ENCODE measurements around the gene KCNIP4. TPM values are rescaled to one million over a fixed set of nuclear protein-coding genes. Genes with fewer than 3 reads are reported as not detected.

KCNIP4 gene
- total RNA-seq, 4 donors from 2014 or later, result 2.5 TPM; not detected in 2

GRCh38 chr4:21949073-21949457, 493 bp upstream of the KCNIP4 start:
- DNase-seq, result peak; percentile 13
- in situ Hi-C loops (cut with MboI; ENCODE audit: low pct_ligation_motif_present in 1 of 4, low pct_unique_long_range_greater_than_20kb in 1 of 4, low sequenced_read_pairs in 3 of 4) (no loop called here), intact Hi-C loops (cut with DNase I; ENCODE audit: low total_unique reads) (no loop called here)
- 6% methylated on average over 12 of the region's 26 CpGs; no CpG with 5 or more reads in 1 of the 2 donors for WGBS, 2 donors (ENCODE audit: low coverage in 1 of 2)
- Histone ChIP-seq H3K4me1 (peaks cover 0 to 10% (median 0%) of the 10 kb centered on the region in 4 donors), H3K27me3 (peaks cover 31% of the 10 kb centered on the region), H3K36me3 (no peaks in the 10 kb centered on the region), H3K9me3 (no peaks in the 10 kb centered on the region), H3K27ac (no peak overlapping the region), H3K4me3 (peak overlapping the region; percentile 20 to 49 (median 28))
- TF ChIP-seq EP300 (IDR thresholded peaks at IDR 0.05; ENCODE audit: low read depth) (no peak), POLR2AphosphoS5 (IDR thresholded peaks at IDR 0.05) (no peak), CTCF (IDR thresholded peaks at IDR 0.05) (no peak), POLR2A (IDR thresholded peaks at IDR 0.05) (no peak)

GRCh38 chr4:21947791-21948346, 703 bp downstream of the KCNIP4 start:
- in situ Hi-C loops (cut with MboI; ENCODE audit: low pct_ligation_motif_present in 1 of 4, low pct_unique_long_range_greater_than_20kb in 1 of 4, low sequenced_read_pairs in 3 of 4) (no loop called here), intact Hi-C loops (cut with DNase I; ENCODE audit: low total_unique reads) (no loop called here)
- Histone ChIP-seq H3K36me3 (no peaks in the 10 kb centered on the region), H3K27ac (no peak overlapping the region), H3K9me3 (no peaks in the 10 kb centered on the region), H3K4me1 (peaks cover 0 to 10% (median 0%) of the 10 kb centered on the region in 4 donors), H3K27me3 (peaks cover 31% of the 10 kb centered on the region), H3K4me3 (peak overlapping the region in 2 of 4 donors; percentile 24 to 49)
- WGBS, 2 donors (ENCODE audit: low coverage in 1 of 2), result 27 to 33% methylated on average over 12 to 18 of the region's 18 CpGs
- TF ChIP-seq CTCF (IDR thresholded peaks at IDR 0.05), result no peak
- TF ChIP-seq POLR2A (IDR thresholded peaks at IDR 0.05), result no peak
- no peak for TF ChIP-seq EP300 (IDR thresholded peaks at IDR 0.05; ENCODE audit: low read depth)
- TF ChIP-seq POLR2AphosphoS5 (IDR thresholded peaks at IDR 0.05), result no peak
- no peak for DNase-seq

GRCh38 chr4:21946858-21947257, 1.7 kb downstream of the KCNIP4 start:
- Histone ChIP-seq H3K4me1 (peaks cover 0 to 10% (median 0%) of the 10 kb centered on the region in 4 donors), H3K36me3 (no peaks in the 10 kb centered on the region), H3K9me3 (no peaks in the 10 kb centered on the region), H3K4me3 (no peak overlapping the region), H3K27me3 (peaks cover 31% of the 10 kb centered on the region), H3K27ac (no peak overlapping the region)
- intact Hi-C loops (cut with DNase I; ENCODE audit: low total_unique reads) (no loop called here), in situ Hi-C loops (cut with MboI; ENCODE audit: low pct_ligation_motif_present in 1 of 4, low pct_unique_long_range_greater_than_20kb in 1 of 4, low sequenced_read_pairs in 3 of 4) (no loop called here)
- 84 to 91% methylated on average over 3 to 6 of the region's 6 CpGs for WGBS, 2 donors (ENCODE audit: low coverage in 1 of 2)
- DNase-seq, result no peak
- TF ChIP-seq POLR2AphosphoS5 (IDR thresholded peaks at IDR 0.05) (no peak), CTCF (IDR thresholded peaks at IDR 0.05) (no peak), EP300 (IDR thresholded peaks at IDR 0.05; ENCODE audit: low read depth) (no peak), POLR2A (IDR thresholded peaks at IDR 0.05) (no peak)

- no peak overlapping the region for H3K4me3 ChIP-seq
- no peak for DNase-seq
- WGBS, 2 donors (ENCODE audit: low coverage in 1 of 2), result 58 to 63% methylated on average over 3 of the region's 3 CpGs
- no peaks in the 10 kb centered on the region for H3K4me1 ChIP-seq
- TF ChIP-seq EP300 (IDR thresholded peaks at IDR 0.05; ENCODE audit: low read depth) (no peak), CTCF (IDR thresholded peaks at IDR 0.05) (no peak), POLR2A (IDR thresholded peaks at IDR 0.05) (no peak)
- intact Hi-C loops (cut with DNase I; ENCODE audit: low total_unique reads) (no loop called here), in situ Hi-C loops (cut with MboI; ENCODE audit: low pct_ligation_motif_present in 1 of 4, low pct_unique_long_range_greater_than_20kb in 1 of 4, low sequenced_read_pairs in 3 of 4) (no loop called here)
- no peaks in the 10 kb centered on the region for H3K9me3 ChIP-seq
- H3K36me3 ChIP-seq, result no peaks in the 10 kb centered on the region
- no peaks in the 10 kb centered on the region for H3K27me3 ChIP-seq
- H3K27ac ChIP-seq, result no peak overlapping the region
Measured at GRCh38 chr4:21921526-21922180, 26.9 kb downstream of the KCNIP4 start.

Data from transverse colon (tissue), 4 donors.